Fibroblast of skin of left quadriceps (primary cell): ENCODE results near the gene MAPK9.
"Not testable (repeated sequence)": the region's sequence is repeated elsewhere in the genome, so short reads cannot be mapped to it uniquely, and the experiment has no call there.

ENCODE experiments used
- DNase-seq, 2 experiments: peaks; one replicate each; pipeline ENCODE4 v3.0.0-alpha.2; 2013; ENCODE audit warnings: low read depth in 2 of 2

Gene MAPK9

GRCh38 chr5:180326989-180327565 is 35.2 kb upstream of the MAPK9 start:
- no peak for DNase-seq

- DNase-seq: no peak
Observed at GRCh38 chr5:180324601-180324950, 32.7 kb upstream of the MAPK9 start.

GRCh38 chr5:180323941-180324600 is 32.2 kb upstream of the MAPK9 start:
- no peak for DNase-seq

DNA sequence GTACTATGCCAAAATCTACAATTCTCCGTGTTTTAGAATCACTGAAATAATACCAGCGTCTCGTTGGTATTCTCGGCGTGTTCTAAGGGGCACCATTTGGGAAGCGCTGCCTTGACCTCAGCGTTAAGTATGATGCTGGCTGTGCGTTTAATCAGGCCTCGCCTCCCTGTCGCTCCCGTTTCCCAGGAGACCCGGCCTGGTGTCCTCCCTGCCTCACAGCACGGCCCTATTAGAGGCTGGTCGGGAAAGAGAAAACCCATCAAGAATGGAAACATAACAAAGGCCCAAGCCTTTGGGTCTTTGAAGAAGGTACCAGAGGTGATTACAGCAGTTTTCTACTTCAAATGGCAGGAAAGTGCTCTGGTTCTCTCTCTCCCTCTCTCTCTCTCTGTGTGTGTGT is 31.3 kb upstream of the MAPK9 start:
- no peak for DNase-seq

DNA sequence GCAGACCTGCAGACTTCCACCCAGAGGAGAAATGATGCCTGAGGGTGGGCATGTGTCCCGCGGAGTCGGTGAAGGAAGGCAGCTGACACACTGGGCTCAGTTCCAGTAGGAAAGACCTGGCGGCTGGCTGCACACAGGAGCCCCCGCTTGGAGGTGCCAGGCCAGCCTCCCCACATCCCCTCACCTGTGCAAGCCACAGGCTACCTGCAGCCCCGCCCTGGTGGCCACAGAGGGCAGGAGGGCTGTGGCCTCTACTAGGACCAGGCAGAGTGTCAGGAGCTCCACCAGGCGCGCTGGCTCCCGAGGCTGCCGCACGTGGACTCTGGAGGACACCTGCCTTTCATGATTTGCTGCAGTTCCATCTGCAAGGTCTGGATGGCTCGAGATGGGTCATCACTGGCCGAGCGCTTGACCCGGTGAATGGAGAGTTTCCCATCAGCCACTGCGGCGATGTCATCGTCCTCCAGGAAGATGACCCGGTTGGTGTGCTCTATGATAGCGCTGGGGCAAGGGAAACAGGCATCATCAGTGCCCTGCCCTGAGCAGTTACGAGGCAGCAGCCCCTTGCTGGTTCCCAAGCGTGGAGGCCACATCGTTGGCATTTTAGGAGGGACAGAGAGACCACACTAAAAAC is 26.7 kb upstream of the MAPK9 start:
- DNase-seq: no peak

- no peak for DNase-seq
Observed at GRCh38 chr5:180316586-180316985, 24.7 kb upstream of the MAPK9 start.

- no peak for DNase-seq
Observed at GRCh38 chr5:180315762-180316212, 23.9 kb upstream of the MAPK9 start.

GRCh38 chr5:180313677-180314505 is 22.0 kb upstream of the MAPK9 start:
- no peak for DNase-seq

GRCh38 chr5:180311216-180311615 is 19.3 kb upstream of the MAPK9 start:
- DNase-seq: no peak

- no peak for DNase-seq
Observed at GRCh38 chr5:180306796-180307195, 14.9 kb upstream of the MAPK9 start.

DNA sequence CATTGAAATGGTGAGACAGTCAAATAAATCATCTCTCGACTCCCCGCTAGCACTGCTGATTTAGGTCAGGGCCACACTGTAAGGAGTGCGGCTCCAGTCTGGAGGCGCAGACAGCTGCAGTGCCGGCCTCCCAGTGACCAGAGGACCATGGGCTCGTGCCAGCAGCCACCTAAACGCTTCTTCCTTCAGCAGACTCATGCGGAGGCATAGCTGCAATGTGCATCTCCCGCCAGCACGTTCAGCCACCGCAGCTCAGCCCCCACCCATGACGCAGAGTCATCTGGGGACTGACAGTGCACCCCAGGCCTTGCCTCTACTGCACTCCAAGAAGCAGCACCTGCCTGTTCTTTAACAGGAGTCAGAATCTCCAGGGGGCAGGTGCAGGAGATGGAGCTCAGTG is 13.6 kb upstream of the MAPK9 start:
- no peak for DNase-seq

GRCh38 chr5:180304431-180305375 is 12.8 kb upstream of the MAPK9 start:
- no peak for DNase-seq

- no peak for DNase-seq
Observed at GRCh38 chr5:180304016-180304292, 12.1 kb upstream of the MAPK9 start.

DNA sequence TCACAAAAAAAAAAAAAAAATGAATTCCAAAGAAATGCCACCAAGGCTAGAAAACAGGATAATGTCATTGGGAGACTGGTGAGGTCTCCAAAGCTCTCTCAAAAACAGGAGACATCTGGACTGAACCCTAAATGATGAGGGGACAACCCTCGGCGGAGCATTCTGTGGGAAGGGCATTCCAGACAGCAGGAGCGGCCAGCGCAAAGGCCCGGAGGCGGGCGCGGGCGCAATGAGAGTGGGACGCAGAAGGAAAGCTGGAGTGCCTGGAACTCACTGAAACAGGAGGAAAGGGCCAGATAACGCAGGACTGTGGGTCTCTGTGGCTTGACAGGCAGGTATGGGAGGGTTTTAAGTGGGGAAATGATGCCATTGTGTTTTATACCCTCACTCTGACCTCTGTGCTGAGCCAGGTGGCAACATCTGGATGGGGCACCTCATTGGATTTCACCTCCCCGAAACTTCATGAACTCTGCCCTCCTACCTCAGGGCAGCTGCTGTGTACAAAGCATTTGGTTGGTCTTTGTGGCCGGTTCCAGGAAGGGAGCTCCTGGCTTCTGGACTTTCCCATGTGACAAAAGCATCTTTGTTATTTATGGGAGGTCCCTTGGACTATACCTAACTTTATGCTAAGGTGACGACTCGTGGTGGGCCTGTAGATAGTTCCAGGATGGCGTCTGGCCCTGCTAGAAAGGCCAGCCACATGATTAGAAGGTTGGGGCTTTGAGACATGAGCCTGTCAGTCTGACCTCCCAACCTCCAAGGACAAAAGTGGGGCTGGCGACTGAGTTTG is 11.5 kb upstream of the MAPK9 start:
- DNase-seq: no peak

GRCh38 chr5:180302256-180302655 is 10.4 kb upstream of the MAPK9 start:
- no peak for DNase-seq

DNA sequence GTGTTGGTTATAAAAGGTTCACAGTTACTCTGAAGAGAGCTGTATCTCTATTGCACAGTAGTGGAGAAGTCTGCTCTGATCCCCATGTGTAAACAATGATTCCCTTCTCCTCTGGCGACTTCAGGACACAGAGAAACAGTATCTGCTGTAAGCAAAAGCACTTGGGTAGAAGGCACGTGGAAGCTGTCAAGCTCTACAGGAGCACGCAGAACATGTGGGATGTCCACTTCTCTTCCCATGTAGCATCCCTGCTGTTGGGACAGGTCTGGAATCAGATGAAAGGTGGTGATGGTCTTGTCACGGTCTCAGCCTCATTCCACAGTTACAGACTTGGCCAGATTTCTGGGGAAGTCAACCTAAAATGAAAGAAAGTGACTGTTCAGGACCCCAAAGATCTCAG is 9.4 kb upstream of the MAPK9 start:
- no peak for DNase-seq

DNA sequence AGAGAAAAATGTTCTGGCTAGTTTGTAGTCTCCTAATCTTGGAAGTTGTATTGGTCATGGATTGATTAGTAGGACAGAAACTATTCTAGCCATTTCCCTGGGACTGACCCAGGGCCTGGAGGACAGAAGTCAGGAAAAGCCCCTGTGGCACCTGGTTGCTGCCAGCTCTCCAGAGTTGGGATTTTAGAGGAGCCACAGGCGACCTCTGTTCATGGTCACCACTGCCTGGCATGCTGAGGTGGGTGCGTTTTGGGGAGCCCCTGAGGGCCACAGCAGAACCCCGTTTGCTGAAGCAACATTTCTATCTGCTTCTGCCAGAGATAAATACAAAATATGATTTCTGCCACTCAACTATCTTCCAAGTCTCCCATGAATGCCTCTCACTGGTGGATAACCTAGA is 7.6 kb upstream of the MAPK9 start:
- DNase-seq: no peak

DNA sequence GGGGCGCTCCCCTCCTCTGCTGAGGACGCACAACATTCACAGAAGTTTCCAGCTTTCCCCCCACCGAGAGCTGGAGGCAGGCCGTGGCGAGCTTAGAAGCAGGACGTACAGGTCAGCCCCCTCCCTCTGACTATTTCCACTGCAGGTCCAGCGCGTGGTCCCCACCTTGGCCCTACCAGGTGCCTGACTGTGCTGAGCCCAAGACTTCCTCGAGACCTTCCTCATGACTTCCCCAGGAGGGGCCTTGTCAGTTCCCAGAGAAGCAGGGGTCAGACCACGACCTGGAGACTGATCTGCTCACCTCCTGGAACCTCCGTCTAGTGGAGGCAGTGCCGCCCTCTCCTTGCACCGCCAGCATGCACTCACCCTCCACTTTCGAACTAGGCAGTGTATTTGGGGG is 7.1 kb upstream of the MAPK9 start:
- DNase-seq: not testable (repeated sequence)

DNA sequence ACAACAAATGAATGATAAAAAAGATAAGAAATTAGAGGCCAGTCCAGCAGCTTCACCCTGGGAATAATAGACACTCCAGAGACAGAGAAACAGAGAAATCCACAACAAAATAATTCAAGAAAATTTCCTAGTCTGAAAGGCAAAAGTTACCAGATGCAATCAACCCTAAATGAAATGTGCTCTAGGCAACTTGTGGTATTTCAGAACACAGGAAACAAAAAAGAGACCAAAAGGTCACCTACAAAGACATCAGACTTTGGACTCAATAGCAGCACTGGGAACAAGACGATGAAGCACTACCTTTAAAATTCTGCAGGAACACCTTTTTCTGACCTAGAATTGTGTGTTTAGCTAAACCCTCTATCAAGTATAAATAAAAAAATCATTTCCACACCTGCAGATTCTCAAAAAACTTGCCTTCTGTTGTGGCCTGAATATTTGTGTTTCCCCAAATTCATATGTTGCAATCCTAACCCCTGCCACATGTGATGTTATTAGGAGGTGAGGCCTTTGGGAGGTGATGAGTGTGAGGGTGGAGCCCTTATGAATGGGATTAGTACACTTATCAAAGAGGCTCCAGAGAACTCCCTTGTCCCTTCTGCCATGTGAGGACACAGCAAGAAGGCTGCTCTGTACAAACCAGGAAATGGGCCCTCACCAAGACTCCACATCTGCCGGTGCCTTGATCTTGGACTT is 5.9 kb upstream of the MAPK9 start:
- no peak for DNase-seq

GRCh38 chr5:180296771-180297170 is 4.9 kb upstream of the MAPK9 start:
- DNase-seq: no peak
